Measurements from ENCODE around the gene UGT1A1.

UGT1A1 gene

DNA sequence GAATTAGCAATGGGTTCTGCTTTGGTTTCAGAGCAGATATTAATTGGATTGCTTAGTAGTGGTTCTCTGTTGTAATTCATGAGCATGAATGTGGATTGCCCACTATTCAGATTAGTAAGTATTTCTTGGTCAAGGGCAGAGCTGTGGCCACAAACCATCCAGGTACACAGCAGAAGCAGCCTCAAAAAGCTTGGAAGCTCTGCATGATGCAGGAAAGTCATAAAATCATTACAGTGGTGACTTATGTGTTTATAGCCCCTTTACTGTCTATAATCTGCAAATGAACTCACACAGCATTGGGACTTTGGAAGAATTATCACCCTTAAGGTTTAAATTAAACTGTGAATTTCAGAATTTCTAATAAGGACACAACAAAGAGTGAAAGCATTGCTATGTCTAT is 1.9 kb upstream of the UGT1A1 start:
- DNase-seq (ENCODE audit: low spot score) = no peak

- no peak for DNase-seq (ENCODE audit: low spot score)
Observed at GRCh38 chr2:233758849-233759248, 1.2 kb upstream of the UGT1A1 start.

DNA sequence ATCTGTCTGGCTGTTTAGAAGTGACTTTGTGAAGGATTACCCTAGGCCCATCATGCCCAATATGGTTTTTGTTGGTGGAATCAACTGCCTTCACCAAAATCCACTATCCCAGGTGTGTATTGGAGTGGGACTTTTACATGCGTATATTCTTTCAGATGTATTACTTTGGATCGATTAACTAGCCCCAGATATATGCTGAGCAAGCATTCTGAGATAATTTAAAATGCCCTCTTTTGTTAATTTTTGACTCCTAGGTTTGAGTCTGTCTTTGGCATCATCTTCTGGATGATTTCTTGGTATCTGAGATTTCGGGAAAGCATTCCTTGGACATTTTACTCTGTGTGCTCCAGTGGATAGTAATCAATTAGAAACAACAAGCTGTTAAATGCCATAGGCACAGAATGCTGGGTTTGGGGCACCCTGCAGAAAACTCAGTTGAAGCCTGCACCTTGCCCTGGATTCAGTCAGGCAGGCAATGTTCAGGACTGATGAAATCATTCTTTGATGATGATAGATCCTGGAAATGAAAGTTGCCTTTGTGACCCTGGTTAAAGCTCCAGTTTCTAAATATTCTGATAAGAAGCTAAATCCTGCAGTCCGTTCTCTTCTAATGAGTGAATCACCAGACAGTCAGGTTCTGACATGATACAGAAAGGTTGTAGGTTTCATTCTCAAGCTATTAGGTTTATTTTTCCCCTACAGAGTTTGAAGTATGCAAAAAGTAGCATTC is 1.1 kb downstream of the UGT1A1 start:
- no peak for DNase-seq (ENCODE audit: low spot score)

DNA sequence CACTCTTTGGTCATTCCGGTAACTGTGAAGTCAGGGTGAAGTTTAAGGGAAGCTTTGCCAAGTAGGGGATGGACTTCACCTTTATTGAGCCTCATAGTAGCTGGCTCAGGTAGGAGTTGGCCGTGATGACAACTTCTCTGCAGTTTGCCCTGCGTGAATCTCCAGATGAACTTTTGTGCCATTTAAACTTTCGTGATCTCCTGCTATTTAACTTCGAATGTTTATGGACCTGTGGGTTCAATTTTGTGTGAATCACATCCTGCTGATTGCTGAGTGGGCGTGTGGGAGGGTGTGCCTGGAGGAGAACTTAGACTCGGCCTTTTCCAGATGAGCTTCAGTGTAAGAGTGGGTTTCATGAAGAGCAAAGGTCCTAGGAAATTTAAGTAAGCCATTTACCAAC is 4.2 kb downstream of the UGT1A1 start:
- DNase-seq (ENCODE audit: low spot score) = peak; percentile 35

DNA sequence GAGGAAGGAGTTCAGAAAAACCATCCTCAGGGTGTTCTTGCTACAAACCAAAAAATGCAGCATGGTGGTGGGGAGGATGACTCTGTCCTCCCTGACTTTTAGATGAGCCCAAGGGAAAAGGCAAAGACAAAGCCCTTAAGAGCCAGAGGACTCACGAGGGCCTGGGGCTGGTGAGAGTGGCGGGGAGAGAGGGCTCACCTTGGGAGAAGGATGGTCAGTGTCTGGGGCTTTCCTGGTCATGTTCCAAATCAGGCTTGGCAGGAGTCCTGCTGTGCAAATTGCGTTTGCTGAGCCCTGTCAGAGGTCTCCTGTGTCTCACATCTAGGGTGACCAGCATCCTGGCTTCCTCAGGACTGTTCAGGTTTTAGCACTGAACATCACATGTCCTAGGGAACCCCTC is 4.7 kb downstream of the UGT1A1 start:
- DNase-seq (ENCODE audit: low spot score) = no peak

- DNase-seq (ENCODE audit: low spot score) = no peak
Observed at GRCh38 chr2:233766416-233766815, 6.3 kb downstream of the UGT1A1 start.

DNA sequence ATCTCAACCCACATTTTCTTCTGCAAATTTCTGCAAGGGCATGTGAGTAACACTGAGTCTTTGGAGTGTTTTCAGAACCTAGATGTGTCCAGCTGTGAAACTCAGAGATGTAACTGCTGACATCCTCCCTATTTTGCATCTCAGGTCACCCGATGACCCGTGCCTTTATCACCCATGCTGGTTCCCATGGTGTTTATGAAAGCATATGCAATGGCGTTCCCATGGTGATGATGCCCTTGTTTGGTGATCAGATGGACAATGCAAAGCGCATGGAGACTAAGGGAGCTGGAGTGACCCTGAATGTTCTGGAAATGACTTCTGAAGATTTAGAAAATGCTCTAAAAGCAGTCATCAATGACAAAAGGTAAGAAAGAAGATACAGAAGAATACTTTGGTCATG is 8.0 kb downstream of the UGT1A1 start:
- no peak for DNase-seq (ENCODE audit: low spot score)

GRCh38 chr2:233769260-233769659 is 9.2 kb downstream of the UGT1A1 start:
- no peak for DNase-seq (ENCODE audit: low spot score)

GRCh38 chr2:233772153-233772552 is 12.1 kb downstream of the UGT1A1 start:
- no peak for DNase-seq (ENCODE audit: low spot score)

DNA sequence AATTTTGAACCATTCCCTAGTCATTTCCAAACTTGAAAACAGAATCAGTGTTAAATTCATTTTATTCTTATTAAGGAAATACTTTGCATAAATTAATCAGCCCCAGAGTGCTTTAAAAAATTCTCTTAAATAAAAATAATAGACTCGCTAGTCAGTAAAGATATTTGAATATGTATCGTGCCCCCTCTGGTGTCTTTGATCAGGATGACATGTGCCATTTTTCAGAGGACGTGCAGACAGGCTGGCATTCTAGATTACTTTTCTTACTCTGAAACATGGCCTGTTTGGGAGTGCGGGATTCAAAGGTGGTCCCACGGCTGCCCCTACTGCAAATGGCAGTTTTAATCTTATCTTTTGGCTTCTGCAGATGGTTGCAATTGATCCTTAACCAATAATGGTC is 12.5 kb downstream of the UGT1A1 start:
- no peak for DNase-seq (ENCODE audit: low spot score)

DNA sequence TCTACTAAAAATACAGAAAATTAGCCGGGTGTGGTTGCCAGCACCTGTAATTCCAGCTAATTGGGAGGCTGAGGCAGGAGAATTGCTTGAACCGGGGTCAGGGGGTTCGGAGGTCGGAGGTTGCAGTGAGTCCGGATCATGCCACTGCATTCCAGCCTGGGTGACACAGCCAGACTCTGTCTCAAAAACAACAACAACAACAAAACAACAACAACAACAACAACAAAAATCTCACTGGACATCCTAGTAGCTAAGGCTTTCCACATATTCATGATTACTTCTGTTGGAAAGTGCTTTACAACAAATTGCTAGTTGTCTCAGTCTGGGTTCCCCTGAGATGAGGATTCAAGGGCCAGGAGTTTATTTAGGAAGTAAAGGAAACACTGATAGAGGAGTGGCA is 13.8 kb downstream of the UGT1A1 start:
- DNase-seq (ENCODE audit: low spot score) = no peak

- no peak for DNase-seq (ENCODE audit: low spot score)
Observed at GRCh38 chr2:233775414-233775813, 15.3 kb downstream of the UGT1A1 start.

GRCh38 chr2:233778030-233778429 is 18.0 kb downstream of the UGT1A1 start, which contains the start of gene MROH2A:
Gene MROH2A (plus strand): TSS chr2:233778330. CDS start chr2:233779359, 1,029 bp downstream.
- DNase-seq (ENCODE audit: low spot score) = no peak

- no peak for DNase-seq (ENCODE audit: low spot score)
Observed at GRCh38 chr2:233779722-233780121, 19.7 kb downstream of the UGT1A1 start.

GRCh38 chr2:233780771-233781170 is 20.7 kb downstream of the UGT1A1 start:
- no peak for DNase-seq (ENCODE audit: low spot score)

DNA sequence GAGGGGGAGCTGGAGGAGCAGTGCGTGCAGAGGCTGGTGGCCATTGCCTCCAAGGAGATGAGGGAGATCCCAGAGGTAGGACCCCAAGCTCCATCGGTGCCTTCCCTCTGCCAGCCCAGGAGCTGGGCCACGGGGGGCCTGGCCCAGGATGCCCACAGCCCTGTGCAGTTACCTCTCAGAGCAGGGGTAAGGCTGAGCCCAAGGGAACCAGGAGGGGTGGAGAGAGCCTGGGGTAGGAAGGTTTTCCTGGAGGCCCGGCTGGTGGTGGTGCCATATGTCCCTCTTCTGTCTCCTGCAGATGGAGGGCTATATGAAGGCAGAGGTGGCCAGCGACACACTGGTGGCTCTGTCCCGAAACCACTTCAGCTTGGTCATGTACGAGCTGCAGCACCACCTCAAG is 29.5 kb downstream of the UGT1A1 start:
- no peak for DNase-seq (ENCODE audit: low spot score)

DNA sequence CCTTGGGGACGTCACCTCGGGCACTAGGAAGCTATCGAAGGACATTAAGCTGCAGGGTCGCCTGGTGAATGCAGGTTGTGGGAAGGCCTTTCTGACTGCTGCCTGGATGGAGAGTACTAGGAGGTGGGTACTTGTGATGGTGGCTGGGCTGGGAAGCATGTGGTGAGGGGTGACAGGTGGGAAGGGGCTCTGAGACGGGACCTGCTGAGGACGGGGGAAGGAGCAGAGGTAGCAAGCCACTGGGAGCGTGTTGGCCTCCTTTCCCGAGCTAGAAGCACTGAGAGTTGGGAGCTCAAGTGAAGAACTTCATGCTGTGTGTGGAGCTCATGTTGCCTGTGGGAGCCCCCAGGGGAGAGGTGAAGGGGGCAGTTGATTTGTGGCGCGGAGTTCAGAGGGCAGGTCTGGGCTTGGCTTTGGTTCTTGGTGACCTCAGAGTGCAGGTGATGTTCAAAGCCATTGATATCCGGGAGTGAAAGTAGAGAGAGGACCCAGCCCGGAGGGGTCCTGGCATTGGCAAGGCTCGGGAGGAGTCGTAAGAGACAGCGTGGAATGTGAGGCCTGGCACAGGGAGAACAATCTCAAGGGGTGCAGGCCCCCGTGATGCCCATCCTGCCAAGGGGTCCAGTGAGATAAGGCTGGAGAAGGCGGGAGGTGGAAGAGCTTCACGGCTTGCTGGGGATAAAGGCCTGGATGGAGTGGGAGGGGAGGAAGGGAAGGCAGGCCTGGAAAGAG is 31.2 kb downstream of the UGT1A1 start:
- no peak for DNase-seq (ENCODE audit: low spot score)

GRCh38 chr2:233791883-233792329 is 31.8 kb downstream of the UGT1A1 start:
- DNase-seq (ENCODE audit: low spot score) = no peak

DNA sequence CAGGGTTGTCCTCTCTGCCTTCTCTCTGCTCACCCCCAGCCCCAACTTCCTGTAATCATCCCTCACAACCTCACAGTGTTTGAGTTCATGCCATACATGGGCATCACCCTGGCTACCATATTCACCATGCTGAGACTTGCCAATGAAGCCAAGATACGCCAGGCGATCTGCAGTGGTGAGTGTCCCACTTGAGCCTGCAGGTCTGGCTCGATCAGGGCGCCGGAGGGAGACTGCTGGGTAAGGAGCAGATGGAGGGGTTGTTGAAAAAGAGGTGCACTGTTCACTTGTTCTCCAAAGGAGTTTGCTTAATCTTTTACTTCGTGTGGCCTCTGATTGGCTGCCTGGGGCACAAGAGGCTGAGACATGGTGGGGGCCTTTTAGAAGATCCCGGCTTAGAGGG is 32.6 kb downstream of the UGT1A1 start:
- DNase-seq (ENCODE audit: low spot score) = no peak

DNA sequence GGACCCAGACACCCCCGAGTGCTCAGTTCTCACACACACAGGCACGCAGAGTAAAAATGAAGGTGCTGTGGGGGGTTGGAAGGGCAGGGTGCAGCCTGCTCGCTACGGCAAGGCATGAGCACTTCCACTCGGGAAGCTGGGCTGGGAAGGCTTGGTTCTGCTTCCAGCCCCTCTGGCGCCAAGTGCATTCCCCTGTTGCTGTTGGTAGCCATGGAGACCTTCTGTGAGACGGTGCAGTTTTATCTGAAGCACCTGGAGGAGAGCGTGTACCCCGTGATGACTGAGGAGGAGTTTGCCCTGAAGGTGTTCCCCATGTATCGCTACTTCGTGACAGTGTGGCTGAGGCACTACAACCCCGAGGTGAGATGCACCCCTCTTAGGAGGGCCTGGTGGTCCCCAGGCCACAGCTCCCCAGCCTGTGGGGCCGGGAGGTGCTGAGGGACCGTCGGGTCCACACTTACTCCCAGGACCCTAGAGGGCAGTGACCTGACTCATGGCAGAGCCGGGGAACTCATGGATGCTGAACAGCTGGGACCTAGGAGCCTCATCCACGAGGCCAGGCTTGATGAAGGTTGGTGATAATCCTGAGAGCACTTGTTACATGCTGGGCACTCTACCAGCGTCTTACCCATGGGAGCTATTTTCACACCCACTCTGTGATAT is 33.5 kb downstream of the UGT1A1 start:
- no peak for DNase-seq (ENCODE audit: low spot score)

DNA sequence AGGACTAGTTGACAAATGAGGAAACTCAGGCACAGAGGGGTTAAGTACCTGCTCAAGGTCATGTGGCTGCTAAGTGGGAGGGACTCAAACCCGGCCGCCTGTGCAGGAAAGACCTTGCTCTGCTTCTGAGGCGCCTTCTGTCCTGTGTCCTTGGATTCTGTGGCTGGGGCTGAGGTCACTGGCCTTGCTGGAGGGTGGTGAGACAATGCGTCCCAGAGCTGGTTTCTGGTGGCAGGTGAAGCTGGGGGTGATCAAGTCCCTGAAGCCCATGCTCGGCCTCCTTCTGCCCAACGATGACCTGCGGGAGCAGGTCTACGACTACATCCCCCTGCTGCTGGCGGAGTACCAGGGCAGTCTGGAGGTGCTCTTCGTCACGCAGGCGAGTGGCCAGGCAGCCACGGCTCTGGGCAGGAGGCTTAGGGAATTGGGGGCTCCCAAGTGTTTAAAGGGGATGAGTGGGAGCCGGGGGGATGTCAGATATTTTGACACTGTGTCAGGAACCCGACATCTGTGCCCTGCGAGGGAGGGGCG is 34.1 kb downstream of the UGT1A1 start:
- DNase-seq (ENCODE audit: low spot score) = no peak

DNA sequence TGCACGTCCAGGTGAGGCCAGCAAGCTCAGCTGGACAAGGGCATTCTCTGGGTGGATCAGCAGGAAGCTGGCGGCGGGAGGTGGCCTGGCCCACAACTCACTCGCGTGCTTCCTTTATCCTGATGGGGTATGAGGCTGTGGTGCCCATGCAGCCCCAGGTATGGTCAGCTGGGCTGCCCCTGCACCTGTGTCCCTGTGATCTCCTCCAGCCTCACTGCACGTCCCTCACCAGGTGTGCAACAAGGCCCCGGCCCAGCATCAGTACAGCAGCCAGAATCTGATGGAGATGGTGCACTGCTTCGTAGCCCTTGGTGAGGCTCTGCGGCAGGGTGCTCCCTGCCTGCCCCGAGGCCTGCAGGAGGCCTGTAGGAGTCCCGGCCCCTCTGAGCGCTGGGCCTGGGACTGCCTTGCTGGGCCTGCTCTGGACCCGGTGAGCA is 35.7 kb downstream of the UGT1A1 start:
- DNase-seq (ENCODE audit: low spot score) = no peak

DNA sequence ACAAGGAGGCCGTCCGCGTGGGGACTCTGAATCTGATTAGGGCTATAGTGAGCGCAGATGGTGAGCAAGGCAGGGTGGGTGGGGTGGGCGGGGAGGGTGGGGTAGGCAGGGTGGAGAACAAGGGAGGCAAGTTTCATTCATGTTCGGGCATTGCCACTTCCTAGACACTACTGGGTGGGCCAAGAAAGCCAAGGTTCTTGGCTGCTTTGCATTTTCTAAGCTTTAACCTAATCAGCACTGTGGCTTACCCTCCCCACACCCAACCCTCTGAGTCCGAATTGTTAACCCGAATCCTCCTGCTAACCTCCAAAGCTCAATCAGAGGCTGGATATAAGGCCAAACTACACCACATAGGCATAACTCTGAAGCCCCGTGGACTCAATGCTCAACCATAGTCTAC is 36.2 kb downstream of the UGT1A1 start:
- DNase-seq (ENCODE audit: low spot score) = no peak

All from hepatic stellate cell (primary cell).